Neural progenitor cell (in vitro differentiated cells): ENCODE measurements around the gene PCARE.

Experiments
- EZH2 ChIP-seq: fragments of 200-600 bp; sonication (generic); IDR thresholded peaks from 2 replicates; pipeline ENCODE4 v1.6.1; 2017; ENCODE audit warnings: antibody characterized with exemption, mild to moderate bottlenecking, moderate library complexity
- EZH2phosphoT487 ChIP-seq: fragments of 200-600 bp; sonication (generic); IDR thresholded peaks from 2 replicates; pipeline ENCODE4 v1.6.1; 2017; ENCODE audit warnings: antibody characterized with exemption
- TF ChIP-seq, protein P1 (sequence below): fragments of 200-600 bp; sonication (generic); IDR thresholded peaks from 2 replicates; pipeline ENCODE4 v1.5.1; 2017; ENCODE audit warnings: antibody characterized with exemption, mild to moderate bottlenecking

DNA sequence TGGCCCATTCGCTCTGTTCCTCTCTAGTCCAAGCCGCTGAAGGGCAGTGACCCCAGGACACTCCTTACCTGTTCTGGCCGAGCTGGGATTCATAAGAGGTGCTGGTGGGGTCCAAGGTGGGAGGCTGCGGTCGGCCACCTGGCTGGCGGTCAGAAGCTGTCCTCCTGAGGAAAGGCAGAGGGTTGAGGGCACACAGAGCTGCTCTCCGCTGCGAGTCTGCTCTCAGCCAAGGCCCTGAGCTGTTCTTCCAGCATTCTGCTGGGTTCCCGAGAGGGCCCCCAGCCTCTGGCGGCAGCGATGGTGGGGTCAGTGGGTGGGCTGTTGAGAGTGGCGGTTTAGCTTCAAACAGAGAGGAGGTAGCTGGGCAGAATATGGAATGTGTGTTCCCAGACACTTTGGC is 3.8 kb downstream of the PCARE start:
- TF ChIP-seq, protein P1, sequence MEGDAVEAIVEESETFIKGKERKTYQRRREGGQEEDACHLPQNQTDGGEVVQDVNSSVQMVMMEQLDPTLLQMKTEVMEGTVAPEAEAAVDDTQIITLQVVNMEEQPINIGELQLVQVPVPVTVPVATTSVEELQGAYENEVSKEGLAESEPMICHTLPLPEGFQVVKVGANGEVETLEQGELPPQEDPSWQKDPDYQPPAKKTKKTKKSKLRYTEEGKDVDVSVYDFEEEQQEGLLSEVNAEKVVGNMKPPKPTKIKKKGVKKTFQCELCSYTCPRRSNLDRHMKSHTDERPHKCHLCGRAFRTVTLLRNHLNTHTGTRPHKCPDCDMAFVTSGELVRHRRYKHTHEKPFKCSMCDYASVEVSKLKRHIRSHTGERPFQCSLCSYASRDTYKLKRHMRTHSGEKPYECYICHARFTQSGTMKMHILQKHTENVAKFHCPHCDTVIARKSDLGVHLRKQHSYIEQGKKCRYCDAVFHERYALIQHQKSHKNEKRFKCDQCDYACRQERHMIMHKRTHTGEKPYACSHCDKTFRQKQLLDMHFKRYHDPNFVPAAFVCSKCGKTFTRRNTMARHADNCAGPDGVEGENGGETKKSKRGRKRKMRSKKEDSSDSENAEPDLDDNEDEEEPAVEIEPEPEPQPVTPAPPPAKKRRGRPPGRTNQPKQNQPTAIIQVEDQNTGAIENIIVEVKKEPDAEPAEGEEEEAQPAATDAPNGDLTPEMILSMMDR = no peak
- TF ChIP-seq EZH2 (no peak), EZH2phosphoT487 (no peak)
